AG10803 (cell line): Measurements from ENCODE around the gene ERGIC1.
A peak's percentile ranks its signal among the peaks of the same experiment; 100 is the strongest.

Experiments used
- DNase-seq: peaks from one replicate; pipeline ENCODE4 v3.0.0; 2010; ENCODE audit warnings: low read depth
- H3K4me3 ChIP-seq: 2 replicates; pipeline ENCODE4 v1.5.1; 2011; ENCODE audit warnings: mild to moderate bottlenecking, low read length, control low read depth
- CTCF ChIP-seq: conservative IDR thresholded peaks from 2 replicates; pipeline ENCODE4 v1.5.1; 2011; ENCODE audit warnings: mild to moderate bottlenecking, low read length, control low read depth, inconsistent platforms

Gene ERGIC1

GRCh38 chr5:172796306-172796705 lies 37.7 kb upstream of the ERGIC1 start:
- H3K4me3 ChIP-seq = no peak overlapping the region
- DNase-seq = no peak
- no peak for TF ChIP-seq CTCF

- TF ChIP-seq CTCF = no peak
- 0 out of 2 replicates have a peak overlapping the region, but pooled peaks have one; percentile 5 for H3K4me3 ChIP-seq
- DNase-seq = no peak
These were observed 36.3 kb upstream of the ERGIC1 start for GRCh38 chr5:172797771-172798191.

- TF ChIP-seq CTCF = no peak
- DNase-seq = peak; percentile 92
- H3K4me3 ChIP-seq = no peak overlapping the region; the same call in 1 of the 2 replicates
These were observed 35.4 kb upstream of the ERGIC1 start for GRCh38 chr5:172798422-172799215.

- no peak for DNase-seq
- no peak for TF ChIP-seq CTCF
These were observed 34.6 kb upstream of the ERGIC1 start for GRCh38 chr5:172799416-172799815.

GRCh38 chr5:172800088-172800551 lies 33.9 kb upstream of the ERGIC1 start:
- no peak for TF ChIP-seq CTCF
- H3K4me3 ChIP-seq = no peak overlapping the region
- DNase-seq = peak; percentile 96

More at GRCh38 chr5:172799416-172799815, 34.6 kb upstream of the ERGIC1 start:
- H3K4me3 ChIP-seq = no peak overlapping the region

GRCh38 chr5:172801179-172801671 lies 32.8 kb upstream of the ERGIC1 start:
- DNase-seq = peak; percentile 95

More at GRCh38 chr5:172801179-172801671, 32.8 kb upstream of the ERGIC1 start:
- H3K4me3 ChIP-seq = no peak overlapping the region
- TF ChIP-seq CTCF = no peak
